ENCODE data around the gene CBARP.

CBARP gene

DNA sequence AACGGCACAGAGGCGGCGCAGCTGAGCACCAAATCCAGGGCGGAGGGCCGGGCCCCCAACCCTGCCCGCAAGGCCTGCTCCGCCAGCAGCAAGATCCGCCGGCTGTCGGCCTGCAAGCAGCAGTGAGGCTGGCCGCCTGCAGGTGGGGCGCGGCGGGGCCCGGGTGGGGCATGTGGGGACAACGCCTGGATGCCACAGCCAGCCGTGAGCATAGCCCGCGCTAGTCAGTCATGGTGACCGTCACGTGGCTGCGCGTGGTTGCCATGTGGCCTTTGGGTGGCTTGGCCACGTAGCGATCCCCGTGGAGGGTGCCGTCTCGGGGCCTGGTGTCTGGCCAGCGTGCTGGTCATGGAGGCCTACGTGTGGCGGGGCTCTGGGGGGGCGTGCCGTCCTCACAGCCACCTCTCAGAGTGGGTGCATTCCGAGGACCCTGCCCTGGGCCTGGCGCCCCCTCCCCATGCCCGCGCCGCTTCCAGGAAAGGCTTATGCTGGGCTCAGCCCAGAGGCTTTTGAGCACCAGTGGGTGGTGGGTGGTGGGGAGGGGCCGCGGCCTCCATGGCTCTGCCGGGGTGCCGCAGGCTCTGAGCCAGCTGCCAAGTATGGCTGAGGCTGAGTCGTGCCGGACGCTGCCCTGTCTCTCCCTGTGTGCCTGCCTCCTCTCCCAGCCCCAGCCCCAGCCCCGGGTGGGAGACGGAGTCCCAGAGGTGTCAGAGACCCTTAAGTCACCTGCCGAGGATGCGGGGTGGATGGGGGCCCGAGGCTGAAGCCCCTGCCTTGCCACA lies 11.1 kb downstream of the CBARP start:
- DNase-seq (ENCODE audit: low read depth in 2 of 2): no peak

DNA sequence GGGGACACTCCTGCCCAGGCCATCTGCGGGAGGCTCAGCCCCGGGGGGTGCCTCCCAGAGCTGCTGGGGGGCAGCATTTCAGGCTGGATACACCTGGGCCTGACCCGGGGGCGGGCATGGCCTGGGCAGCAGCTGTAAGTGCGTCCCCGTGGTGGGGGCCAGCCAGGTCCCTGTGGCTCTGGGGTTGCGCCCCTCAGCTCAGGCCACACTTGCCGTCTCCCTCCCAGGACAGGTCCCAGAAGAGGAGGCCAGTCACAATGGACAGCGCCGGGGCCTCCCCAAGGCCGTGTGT lies 11.6 kb downstream of the CBARP start:
- DNase-seq (ENCODE audit: low read depth in 2 of 2): no peak

DNA sequence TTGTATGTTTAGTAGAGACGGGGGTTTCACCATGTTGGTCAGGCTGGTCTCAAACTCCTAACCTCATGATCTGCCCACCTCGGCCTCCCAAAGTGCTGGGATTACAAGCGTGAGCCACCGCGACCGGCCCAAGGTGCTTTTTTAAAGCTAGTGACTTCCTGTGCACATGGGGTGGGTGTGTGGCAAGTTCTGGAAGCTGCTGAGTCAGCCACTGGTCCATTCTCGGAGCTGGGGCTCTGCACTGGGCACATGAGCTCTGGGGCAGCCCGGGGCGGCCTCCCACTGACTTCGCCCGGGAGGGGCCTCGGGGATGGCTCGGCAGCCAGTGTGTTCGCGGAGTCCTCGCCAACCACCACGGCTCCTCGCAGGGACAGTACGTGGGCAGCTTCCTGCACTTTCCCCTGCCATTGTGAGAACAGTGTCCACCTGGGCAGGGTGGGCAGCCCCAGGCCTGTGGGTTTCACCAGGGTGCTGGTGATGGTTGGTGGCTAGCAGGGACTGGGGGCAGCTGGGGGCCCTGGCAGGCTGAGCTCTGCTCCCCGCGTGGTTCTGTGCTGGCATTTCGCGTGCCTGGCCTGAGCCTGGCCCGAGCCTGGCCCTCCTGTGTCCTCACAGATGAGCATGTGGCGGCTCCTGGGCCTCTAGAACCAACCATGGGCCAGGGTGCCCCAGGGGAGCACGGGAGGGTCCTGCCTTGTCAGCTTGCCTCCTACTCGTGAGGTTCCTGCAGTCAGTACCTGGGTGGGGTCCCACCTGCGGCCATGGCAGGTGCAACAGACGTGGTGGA lies 12.2 kb downstream of the CBARP start:
- no peak for DNase-seq (ENCODE audit: low read depth in 2 of 2)

DNA sequence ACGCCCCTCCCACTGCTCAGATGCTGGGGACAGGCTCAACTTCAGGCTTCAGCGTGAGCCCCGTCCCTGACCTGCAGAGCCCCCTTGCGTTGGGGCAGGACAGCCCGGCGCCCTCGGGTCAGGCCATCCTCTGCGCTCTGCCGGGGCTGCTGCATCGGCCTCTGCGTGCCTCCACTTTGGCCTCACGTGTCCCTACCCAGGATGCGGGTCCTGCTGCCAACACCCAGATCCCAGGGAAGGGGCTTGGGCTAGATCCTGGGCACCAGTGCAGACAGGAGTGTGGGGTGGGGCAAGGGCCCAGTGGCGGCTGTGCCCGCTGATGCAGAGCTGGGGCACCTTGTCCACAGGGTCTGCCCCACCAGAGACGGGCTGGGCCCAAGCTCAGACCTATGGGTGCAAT lies 13.0 kb downstream of the CBARP start:
- no peak for DNase-seq (ENCODE audit: low read depth in 2 of 2)

DNA sequence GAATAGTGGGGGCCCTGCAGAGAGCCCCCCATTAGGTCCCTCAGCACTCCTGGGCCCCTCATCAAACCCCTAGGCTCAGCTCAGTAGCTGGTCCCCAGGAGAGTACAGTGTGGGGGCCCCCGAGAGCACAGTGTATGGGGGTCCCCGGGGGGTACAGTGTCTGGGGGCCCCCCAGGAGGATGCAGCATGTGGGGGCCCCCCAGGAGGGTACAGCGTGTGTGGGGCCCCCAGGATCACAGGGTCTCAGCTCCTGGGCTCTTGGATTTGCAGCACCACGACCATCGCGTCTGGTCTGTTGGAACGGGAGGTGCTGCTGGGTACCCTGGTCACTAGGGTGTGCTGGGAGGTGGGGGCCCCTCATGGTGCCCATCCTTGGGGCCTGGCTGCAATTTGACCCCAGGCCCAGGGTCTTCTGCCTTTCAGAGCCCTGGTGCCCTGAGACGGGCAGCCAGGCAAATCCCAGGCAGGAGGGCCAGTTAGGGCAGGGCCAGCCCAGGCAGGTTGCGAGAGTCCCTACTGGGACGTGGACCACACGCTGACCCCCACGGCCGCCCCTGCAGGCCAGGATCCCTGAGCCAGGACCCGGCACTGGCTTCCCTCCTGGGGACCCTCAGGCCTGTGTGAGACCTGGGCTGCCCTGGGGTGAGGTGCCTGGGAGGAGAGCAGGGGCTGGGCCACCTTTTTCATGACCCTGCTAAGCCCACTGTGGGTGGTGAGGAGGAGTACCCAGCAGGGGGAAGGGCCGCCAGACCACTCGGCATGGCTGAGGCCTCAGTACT lies 13.6 kb downstream of the CBARP start:
- no peak for DNase-seq (ENCODE audit: low read depth in 2 of 2)

DNA sequence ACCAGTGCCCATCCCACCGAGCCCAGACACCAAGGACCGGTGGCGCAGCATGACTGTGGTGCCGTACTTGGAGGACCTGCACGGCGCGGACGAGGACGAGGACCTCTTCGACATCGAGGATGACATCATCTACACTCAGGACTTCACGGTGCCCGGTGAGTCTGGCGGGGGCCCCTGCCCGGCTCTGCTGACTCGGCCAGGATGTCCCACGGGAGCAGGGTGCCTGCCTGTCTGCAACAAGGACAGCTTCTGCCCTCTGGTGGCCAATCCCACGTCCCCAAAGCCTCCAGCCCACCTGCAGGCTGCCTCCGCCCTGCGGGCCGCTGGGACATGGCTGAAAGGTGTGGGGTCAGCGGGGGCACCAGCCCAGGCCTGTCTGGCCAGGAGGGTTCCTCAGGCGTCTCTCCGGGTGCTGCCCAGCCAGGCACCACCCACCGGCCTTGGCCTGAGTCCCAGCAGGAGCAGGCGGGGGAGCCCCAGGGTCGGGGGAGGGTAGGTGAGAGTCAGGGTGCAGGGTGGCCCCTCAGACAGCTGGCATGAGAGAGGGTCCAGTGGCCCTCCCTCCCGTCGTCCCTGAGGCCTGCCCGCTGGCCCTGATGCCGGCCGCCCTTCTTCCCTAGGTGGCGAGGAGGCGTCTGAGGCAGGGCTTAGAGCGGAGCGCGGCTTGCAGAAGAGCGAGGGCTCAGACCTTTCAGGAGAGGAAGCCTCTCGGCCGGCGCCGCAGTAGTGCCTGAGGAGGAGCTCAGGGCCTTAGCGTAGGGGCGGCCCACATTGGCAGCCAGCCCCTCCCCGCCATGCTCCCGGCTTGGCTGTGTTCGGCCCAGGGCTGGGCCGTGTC lies 14.6 kb downstream of the CBARP start:
- no peak for DNase-seq (ENCODE audit: low read depth in 2 of 2)

DNA sequence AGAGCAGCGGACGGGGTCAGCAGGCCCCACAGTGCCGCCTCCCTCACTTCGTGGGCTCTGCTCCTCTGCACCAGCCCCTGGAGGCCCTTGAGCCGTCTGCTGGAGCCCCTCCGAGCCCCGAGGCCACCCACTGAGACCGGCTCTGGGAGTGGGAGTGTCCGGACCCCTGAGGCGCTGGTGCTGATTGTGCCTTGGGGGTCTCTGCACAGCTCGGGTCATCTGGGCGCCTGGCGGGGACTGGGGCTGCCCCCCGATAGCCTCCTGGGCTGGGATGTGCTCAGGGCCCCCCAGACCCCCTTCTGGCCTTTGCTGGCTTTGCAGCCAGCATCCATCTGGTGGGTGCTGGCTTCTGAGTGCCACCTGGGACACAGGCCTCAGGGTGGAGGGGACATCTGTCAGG lies 15.4 kb downstream of the CBARP start:
- DNase-seq (ENCODE audit: low read depth in 2 of 2): no peak

DNA sequence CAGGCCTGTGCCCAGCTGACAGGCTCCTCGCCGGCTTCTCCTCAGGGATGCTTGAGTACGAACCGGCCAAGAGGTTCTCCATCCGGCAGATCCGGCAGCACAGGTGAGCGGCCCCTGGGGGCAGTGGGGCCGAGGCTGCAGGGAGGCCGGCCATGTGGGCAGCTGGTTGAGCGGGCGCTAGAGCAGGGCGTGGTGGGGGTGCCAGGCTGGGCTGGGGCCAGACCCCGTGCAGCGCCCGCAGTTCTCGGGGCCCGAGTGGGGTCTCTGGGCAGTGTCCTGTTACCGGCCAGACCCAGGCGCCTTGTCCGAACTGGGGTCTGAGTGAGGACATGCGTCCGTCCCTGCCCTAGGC lies 15.9 kb downstream of the CBARP start:
- DNase-seq (ENCODE audit: low read depth in 2 of 2): no peak

DNA sequence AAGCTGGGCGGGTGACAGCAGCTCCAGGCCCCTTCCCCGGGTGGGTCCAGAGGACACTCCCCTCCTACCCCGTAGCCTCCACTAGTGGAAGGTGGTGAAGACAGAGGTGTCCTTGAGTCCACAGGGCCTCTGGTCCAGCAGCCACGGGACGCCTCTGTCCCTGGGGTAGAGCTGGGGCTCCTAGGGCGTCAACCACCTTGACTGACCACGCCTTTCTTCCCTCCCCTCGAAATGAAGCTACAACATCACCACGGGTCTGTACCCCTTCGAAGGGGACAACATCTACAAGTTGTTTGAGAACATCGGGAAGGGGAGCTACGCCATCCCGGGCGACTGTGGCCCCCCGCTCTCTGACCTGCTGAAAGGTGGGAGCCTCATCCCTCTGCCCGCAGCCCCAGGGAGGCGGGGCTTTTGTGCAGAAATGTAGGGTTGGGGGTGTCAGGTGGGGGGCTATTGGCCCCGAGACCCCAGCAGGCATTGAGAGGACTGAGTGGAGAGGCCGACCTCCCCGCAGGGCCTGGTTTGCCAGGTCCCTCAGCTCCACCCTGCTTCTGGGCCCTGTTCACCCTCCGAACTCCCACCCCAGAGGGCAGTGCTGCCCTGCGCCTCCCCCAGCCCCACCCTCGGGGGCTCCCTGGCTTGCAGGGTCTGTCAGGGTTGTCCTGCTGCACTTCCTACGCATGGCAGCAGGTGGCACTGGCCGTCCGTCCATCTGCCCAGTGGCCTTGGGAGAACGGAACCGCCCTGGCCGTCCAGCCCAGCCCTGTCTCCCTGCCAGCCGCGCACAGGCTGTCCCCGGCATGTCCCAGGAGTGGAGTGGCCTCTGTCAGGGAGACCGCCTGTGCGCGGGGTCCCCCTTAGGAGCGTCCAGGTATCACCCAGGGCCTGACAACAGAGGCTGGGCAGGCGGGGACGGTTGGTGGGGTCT lies 16.6 kb downstream of the CBARP start:
- no peak for DNase-seq (ENCODE audit: low read depth in 2 of 2)

DNA sequence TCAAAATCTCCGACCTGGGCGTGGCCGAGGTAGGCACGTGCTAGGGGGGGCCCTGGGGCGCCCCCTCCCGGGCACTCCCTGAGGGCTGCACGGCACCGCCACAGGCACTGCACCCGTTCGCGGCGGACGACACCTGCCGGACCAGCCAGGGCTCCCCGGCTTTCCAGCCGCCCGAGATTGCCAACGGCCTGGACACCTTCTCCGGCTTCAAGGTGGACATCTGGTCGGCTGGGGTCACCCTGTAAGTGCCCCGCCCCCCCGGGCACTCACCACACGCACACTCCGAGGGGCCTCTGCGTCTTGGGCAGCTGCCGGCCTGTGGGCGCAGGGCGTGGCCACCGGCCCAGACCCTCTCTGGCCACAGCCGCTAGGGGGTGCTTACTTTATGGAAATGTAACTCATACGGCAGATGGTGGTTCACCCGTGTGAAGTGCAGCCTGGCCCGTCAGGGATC lies 17.3 kb downstream of the CBARP start:
- no peak for DNase-seq (ENCODE audit: low read depth in 2 of 2)

DNA sequence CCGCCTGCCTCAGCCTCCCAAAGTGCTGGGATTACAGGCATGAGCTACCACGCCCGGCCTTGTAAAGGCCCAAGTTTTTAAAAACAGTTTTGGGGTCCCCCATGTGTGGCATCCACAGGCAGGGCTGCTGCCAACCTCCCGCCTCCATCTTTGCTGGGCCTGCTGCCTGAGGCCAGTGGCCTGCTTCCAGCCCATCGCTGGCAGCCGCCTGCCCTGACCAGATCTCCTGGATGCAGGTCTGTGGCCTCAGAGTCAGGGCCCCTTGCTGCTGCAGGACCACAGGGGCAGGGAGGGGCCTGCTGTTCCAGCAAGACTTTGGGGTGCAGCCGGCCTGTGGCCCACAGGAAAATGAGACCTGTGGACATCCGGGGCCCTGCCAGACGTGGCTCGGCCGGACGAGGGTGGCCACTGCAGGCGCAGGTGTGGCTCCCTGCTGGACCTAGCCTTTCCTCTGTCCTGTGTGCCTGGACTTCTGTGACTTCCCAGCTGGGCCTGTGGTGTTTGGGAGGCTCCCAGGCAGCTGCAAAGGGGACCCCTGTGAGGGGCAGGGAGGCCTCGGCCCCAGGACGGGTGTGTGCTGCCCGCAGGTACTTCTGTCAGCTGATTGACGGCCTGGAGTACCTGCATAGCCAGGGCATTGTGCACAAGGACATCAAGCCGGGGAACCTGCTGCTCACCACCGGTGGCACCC lies 17.9 kb downstream of the CBARP start:
- DNase-seq (ENCODE audit: low read depth in 2 of 2): no peak

DNA sequence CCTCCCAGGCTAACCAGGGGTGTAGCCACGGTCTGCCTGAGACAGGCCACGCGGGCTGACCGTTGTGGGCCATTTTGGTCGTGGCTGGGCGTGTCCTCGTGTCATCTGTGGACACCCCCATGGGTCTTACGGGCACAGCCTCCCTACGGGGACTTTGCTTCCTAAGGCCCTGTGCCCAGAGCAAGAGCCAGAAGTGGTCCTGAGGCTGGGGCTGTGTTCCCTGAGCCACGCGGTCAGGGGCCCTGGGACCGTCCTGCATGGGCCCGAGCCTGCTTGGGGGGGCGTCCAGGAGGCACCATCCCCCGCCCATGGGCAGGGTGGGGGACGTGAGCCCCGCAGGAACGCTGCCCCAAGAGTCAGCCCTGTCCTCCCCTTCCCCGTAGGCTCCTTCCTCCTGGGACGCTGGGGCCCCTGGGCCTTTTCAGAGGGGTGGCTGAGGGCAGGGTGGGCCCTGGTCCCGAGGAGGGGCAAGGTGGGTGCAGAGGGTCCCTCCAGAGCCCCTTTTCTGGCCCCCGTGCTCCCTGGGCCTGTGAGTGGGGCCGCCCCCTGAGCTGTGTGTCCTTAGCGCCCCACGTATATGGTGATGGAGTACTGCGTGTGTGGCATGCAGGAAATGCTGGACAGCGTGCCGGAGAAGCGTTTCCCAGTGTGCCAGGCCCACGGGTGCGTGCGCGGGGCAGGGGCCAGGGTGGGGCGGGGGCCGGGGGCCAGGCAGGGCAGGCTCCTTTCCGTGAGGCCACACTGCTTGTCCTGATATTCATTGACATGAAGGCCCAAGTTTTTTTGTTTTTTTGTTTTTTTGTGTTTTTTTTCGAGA lies 18.8 kb downstream of the CBARP start:
- DNase-seq (ENCODE audit: low read depth in 2 of 2): no peak

DNA sequence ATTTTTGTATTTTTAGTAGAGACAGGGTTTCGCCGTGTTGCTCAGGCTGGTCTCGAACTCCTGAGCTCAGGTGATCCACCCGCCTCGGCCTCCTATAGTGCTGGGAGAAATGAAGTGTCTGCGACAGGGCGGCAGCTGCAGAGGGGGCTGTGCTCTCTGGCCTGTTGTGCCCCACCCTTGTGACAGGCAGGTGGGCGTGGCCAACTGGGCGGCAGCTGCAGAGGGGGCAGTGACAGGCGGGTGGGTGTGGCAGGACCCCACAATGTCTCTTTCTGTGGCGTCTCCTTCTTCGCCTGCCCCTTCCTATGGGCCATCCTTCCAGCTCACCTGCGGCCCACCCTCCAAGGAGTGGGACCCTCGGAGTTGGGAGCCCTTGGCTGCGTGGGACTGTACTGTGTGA lies 20.4 kb downstream of the CBARP start:
- no peak for DNase-seq (ENCODE audit: low read depth in 2 of 2)

DNA sequence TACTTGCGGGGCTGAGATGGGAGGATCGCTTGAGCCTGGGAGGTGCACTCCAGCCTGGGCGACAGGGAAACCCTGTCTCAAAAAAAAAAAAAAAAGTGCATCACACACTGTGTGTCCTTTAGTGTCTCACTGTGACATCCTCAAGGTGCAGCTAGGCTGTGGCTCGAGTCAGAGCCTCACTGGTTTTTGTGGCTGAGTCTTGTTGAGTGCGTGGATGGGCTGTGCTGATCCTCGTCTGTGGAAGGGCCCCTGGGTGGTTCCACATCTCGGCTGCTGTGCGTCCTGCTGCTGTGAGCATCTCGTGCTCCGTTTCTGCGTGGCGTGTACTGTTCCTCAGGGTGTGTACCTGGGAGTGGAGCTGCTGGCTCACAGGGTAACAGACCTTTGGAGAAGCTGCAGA lies 21.0 kb downstream of the CBARP start:
- DNase-seq (ENCODE audit: low read depth in 2 of 2): no peak

DNA sequence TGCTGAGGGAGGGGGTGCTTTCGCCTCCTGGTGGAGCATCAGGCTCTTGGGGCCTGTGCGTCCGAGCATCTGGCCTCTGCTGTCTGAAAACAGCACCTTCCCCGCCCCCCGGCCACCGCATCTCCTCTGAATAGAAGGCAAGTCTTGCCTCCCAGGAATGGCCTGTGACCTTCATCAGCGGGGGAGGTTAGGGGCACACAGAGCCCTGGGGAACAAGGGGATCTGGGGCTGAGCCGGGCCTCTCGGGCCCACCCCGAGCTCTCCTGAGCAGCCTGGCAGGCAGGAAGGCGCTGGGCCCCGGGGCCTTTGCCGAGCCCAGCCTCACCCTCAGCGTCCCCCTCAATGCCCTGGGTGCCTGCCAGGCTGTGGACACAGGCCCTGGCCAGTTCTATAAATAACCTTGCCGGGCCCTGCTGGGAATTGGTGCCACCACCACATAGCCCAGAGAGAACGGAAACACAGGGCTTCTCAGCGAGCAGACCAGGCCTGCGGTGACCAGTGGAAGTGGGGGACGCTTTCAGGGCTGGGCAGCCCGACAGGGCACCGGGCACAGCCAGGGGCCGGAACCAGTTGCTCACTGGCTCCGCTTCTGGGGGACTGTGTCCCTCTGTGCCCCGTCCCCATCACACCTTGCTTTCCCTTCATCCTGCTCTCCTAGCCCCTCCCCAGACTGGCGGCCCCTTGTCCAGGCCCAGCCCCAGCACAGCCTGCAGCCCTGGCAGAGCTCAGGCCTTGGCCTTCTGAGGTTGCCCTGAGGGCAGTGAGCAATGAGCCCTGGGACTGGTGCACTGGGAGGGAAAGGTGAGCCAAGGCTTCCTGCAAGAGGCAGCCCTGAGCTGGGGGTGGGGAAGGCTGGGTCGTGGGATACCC lies 22.7 kb downstream of the CBARP start:
- no peak for DNase-seq (ENCODE audit: low read depth in 2 of 2)

DNA sequence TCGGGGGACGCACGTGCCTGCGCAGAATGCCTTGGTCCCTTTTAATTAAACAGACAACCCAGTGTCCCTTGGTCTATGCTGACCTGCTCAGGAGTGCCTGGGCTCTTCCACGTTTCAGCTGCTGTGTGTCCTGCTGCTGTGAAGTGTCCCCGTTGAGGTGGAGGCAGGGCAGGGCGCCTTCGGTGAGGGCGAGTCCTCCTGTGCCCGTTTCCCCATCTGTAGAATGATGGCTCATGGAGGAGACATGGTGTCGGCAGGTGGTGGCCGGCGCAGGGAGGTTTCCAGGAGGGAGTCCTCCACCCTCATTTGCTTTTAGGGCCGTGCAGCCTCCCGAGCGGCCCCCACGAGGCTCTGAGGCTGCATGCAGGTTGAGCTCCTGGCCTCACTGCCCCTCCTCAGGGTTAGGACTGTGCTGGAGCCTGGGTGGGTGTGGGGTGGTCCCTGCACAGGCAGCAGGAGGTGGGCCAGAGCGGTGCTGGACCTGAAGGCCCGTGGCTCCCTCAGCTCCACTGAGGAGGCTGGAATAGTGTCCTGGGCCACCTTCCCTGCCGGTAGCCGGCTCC lies 23.4 kb downstream of the CBARP start:
- DNase-seq (ENCODE audit: low read depth in 2 of 2): no peak

DNA sequence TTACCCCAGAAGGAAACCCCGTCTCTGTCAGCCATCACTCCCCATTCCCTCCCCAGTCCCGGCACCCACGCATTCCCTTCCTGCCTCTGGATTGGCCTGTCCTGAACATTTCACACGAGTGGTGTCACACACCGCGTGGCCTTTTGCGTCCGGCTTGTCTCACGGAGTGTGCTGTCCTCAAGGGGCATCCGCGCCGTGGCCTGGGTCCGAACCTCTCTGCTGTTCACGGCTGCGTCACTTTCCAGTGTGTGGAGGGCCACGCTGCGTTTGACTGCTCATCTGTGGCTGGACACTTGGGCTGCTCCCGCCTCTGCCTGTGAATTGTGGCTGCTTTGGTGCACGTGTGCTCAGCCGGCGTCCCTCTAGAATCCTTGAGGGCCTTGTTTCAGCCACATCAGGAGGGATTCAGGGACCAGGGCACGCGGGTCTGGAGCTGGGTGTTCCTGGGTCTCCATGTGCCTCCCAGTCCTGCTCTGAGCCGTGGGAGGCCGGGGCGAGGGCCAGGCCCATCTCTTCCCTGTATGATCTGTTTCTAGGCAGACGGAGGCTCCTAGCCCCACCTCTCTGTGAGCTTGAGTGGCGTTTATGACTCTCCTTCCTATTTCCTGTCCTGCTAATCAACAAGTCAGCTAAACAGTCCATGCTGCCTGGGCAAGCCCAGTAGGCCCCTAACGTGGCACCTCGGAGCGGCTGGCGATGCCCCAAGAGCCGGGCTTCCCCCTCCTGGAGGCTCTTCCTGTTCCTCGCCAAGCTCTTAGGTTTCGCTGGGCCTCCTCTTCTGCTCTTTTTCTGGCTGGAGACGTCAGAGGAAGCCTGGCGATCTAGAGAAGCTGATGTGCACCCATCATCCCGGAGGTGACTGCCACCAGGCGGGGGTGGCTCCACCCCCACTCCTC lies 24.2 kb downstream of the CBARP start:
- DNase-seq (ENCODE audit: low read depth in 2 of 2): peak in 1 of 2 donors; percentile 32

Measured in stimulated activated CD4-positive, alpha-beta T cell treated with anti-CD3 and anti-CD28 coated beads, Interleukin-4, amount 100 ng/mL, for 48 hours (primary cell).